DND-41 (cell line): Measurements from ENCODE around the gene ORC1.

ENCODE experiments used
- EZH2 ChIP-seq: IDR thresholded peaks from 3 replicates; pipeline ENCODE4 v1.6.1; 2012; ENCODE audit warnings: borderline replicate concordance, low read depth, mild to moderate bottlenecking, moderate library complexity, low read length, inconsistent platforms; ENCODE audit not compliant: severe bottlenecking
- TF ChIP-seq, protein P1 (sequence below): IDR thresholded peaks from 2 replicates; pipeline ENCODE4 v1.5.1; 2012; ENCODE audit warnings: borderline replicate concordance, low read length, moderate library complexity, mild to moderate bottlenecking; ENCODE audit not compliant: poor library complexity, severe bottlenecking; ENCODE audit errors: extremely low read depth

DNA sequence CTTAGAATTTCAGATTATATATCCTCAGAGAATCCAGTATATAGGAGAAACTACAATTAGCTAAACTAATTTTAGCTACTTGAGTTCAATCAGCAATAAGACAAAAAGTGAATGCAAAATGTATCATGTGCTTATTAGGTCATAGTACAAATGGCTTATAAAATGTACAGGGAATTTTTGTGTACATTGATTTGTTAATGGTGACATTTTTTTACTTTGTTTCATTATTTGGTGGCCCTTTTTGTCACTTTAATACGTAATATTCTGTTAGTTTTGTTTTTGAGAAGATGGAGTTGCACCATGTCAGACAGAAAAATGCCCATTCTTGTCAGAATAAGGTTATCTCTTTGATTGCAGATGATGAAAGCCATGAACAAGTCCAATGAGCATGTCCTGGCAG, 71.8 kb downstream of the ORC1 start:
- TF ChIP-seq, protein P1, sequence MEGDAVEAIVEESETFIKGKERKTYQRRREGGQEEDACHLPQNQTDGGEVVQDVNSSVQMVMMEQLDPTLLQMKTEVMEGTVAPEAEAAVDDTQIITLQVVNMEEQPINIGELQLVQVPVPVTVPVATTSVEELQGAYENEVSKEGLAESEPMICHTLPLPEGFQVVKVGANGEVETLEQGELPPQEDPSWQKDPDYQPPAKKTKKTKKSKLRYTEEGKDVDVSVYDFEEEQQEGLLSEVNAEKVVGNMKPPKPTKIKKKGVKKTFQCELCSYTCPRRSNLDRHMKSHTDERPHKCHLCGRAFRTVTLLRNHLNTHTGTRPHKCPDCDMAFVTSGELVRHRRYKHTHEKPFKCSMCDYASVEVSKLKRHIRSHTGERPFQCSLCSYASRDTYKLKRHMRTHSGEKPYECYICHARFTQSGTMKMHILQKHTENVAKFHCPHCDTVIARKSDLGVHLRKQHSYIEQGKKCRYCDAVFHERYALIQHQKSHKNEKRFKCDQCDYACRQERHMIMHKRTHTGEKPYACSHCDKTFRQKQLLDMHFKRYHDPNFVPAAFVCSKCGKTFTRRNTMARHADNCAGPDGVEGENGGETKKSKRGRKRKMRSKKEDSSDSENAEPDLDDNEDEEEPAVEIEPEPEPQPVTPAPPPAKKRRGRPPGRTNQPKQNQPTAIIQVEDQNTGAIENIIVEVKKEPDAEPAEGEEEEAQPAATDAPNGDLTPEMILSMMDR: no peak
- no peak for TF ChIP-seq EZH2
